Stomach (tissue), 9 donors: ENCODE results near the gene DCLK1. TPM values are rescaled to one million over a fixed set of nuclear protein-coding genes. Genes with fewer than 3 reads are reported as not detected.
A peak's percentile ranks its signal among the peaks of the same experiment; 100 is the strongest.

Source experiments
- DNase-seq, 2 donors: peaks; one replicate each; pipeline versions ENCODE4 v3.0.0 to v3.0.0-alpha.2; 2013 to 2019
- H3K27ac ChIP-seq, 5 donors: fragments of 200-600 bp in 4 of 5; sonication (generic) in 4 of 5; one replicate each; pipeline ENCODE4 v1.5.1; 2013 to 2019; ENCODE audit warnings: mild to moderate bottlenecking in 1 of 5, moderate library complexity in 1 of 5
- H3K27me3 ChIP-seq, 3 donors: fragments of 200-600 bp; sonication (generic); one replicate each; pipeline ENCODE4 v1.5.1; 2017 to 2019; ENCODE audit warnings: mixed run types in 1 of 3
- H3K36me3 ChIP-seq, 4 donors: fragments of 200-600 bp; sonication (generic); 1 replicate in 3 of 4; 2 replicates in 1 of 4; pipeline ENCODE4 v1.5.1; 2016 to 2019
- H3K4me1 ChIP-seq, 4 donors: fragments of 200-600 bp; sonication (generic); one replicate each; pipeline ENCODE4 v1.5.1; 2016 to 2019
- H3K4me3 ChIP-seq, 4 donors: fragments of 200-600 bp; sonication (generic) in 3 of 4; one replicate each; pipeline ENCODE4 v1.5.1; 2016 to 2019; ENCODE audit warnings: mild to moderate bottlenecking in 1 of 4
- H3K9me3 ChIP-seq, 4 donors: fragments of 200-600 bp; sonication (generic); one replicate each; pipeline ENCODE4 v1.5.1; 2016 to 2019
- EP300 ChIP-seq: sonication (generic); formaldehyde crosslinking; IDR thresholded peaks from one replicate; pipeline ENCODE4 v1.6.1; 2017; ENCODE audit warnings: antibody characterized with exemption
- POLR2A ChIP-seq, 4 donors: fragments of 450-650 bp; IDR thresholded peaks; one replicate each; pipeline ENCODE4 v1.6.1; 2016; ENCODE audit warnings: antibody characterized with exemption in 4 of 4, control low read depth in 2 of 4, mild to moderate bottlenecking in 1 of 4, moderate library complexity in 1 of 4
- POLR2AphosphoS5 ChIP-seq, 3 donors: sonication (generic); formaldehyde crosslinking; IDR thresholded peaks; one replicate each; pipeline ENCODE4 v1.6.1; 2016; ENCODE audit warnings: antibody characterized with exemption in 3 of 3
- WGBS, 5 donors: extraction: QIAGEN DNeasy Blood & Tissue Kit in 3 of 5; methylation state at CpG; one replicate each; pipeline versions ENCODE4 v1.1.5 to v1.1.7; 2013 to 2018; 5-methylcytosine and 5-hydroxymethylcytosine counted together
- intact Hi-C: fragments of 100-400 bp; cut with DNase I; formaldehyde crosslinking; loops from one replicate; pipeline ENCODE4 v1.15.1; 2023; ENCODE audit warnings: low total_unique reads
- polyA plus RNA-seq, 3 donors: library from polyadenylated mRNA; stranded (reverse); fragments of 200-250 nt; gene quantifications; one replicate each; pipeline ENCODE4 v1.2.3, GENCODE V29; 2013
- total RNA-seq, 5 donors: library from RNA; depleted of rRNA; stranded (reverse); fragments of >200 nt; gene quantifications; one replicate each; pipeline versions ENCODE4 v1.1.0 to v1.2.3, GENCODE V29; 2014 to 2016
- TF ChIP-seq, protein P1 (sequence below), 7 experiments: fragments of 450-650 bp in 4 of 7; fragments of 200-600 bp in 3 of 7; sonication (generic) in 3 of 7; IDR thresholded peaks; one replicate each; pipeline ENCODE4 v1.5.1; 2016 to 2019; ENCODE audit warnings: antibody characterized with exemption in 7 of 7, control low read depth in 2 of 7, mild to moderate bottlenecking in 1 of 7
- donor health status: healthy with polysubstance abuse.
- donor health status: Bipolar disorder and iron deficiency.
- donor health status: healthy.

Gene DCLK1
- total and polyA plus RNA-seq, 8 donors, result 0.68 to 36.7 (median 4.1) TPM

DNA sequence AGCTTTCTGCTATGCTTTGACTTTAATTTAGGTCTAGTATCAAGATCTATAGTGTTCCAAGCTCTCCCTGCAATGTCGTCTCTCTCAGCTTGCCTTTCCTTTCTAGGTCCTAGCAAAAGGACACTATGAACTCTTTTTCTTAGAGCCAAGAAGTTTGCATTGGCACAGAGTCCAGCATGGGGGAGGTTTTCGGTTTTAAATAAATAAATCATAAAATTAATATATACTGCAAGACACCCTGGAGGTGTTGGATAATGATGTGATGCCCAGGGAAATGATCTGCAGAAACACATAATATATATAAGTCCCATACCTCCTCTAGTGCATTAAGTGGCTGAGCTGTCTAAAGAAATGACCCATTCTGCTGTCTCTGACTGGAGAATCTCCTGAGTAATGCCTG, 338.3 kb downstream of the DCLK1 start:
- Histone ChIP-seq H3K4me3 (no peak overlapping the region), H3K27ac (no peak overlapping the region), H3K27me3 (no peaks in the 10 kb centered on the region), H3K4me1 (peaks cover 0 to 60% (median 19%) of the 10 kb centered on the region in 4 donors), H3K36me3 (no peaks in the 10 kb centered on the region), H3K9me3 (no peaks in the 10 kb centered on the region)
- WGBS, 5 donors, result 58 to 71% (median 61%) methylated on average over 2 of the region's 2 CpGs
- DNase-seq, result no peak
- intact Hi-C loops, result no loop called here
- TF ChIP-seq POLR2A (IDR thresholded peaks at IDR 0.05), result no peak
- TF ChIP-seq, protein P1, sequence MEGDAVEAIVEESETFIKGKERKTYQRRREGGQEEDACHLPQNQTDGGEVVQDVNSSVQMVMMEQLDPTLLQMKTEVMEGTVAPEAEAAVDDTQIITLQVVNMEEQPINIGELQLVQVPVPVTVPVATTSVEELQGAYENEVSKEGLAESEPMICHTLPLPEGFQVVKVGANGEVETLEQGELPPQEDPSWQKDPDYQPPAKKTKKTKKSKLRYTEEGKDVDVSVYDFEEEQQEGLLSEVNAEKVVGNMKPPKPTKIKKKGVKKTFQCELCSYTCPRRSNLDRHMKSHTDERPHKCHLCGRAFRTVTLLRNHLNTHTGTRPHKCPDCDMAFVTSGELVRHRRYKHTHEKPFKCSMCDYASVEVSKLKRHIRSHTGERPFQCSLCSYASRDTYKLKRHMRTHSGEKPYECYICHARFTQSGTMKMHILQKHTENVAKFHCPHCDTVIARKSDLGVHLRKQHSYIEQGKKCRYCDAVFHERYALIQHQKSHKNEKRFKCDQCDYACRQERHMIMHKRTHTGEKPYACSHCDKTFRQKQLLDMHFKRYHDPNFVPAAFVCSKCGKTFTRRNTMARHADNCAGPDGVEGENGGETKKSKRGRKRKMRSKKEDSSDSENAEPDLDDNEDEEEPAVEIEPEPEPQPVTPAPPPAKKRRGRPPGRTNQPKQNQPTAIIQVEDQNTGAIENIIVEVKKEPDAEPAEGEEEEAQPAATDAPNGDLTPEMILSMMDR (IDR thresholded peaks at IDR 0.05), result no peak

GRCh38 chr13:35792021-35792420, 339.2 kb downstream of the DCLK1 start:
- Histone ChIP-seq H3K27me3 (no peaks in the 10 kb centered on the region), H3K4me3 (no peak overlapping the region), H3K4me1 (peaks cover 0 to 57% (median 19%) of the 10 kb centered on the region in 4 donors), H3K36me3 (no peaks in the 10 kb centered on the region), H3K27ac (peak overlapping the region in 2 of 5 donors; percentile 2 to 7), H3K9me3 (no peaks in the 10 kb centered on the region)
- intact Hi-C loops, result no loop called here
- TF ChIP-seq POLR2A (IDR thresholded peaks at IDR 0.05), result no peak
- no peak for TF ChIP-seq EP300
- TF ChIP-seq, protein P1 (IDR thresholded peaks at IDR 0.05), result no peak
- TF ChIP-seq POLR2AphosphoS5 (IDR thresholded peaks at IDR 0.05), result no peak
- WGBS, 5 donors, result 84 to 90% (median 86%) methylated on average over 8 of the region's 8 CpGs
- DNase-seq, result no peak

DNA sequence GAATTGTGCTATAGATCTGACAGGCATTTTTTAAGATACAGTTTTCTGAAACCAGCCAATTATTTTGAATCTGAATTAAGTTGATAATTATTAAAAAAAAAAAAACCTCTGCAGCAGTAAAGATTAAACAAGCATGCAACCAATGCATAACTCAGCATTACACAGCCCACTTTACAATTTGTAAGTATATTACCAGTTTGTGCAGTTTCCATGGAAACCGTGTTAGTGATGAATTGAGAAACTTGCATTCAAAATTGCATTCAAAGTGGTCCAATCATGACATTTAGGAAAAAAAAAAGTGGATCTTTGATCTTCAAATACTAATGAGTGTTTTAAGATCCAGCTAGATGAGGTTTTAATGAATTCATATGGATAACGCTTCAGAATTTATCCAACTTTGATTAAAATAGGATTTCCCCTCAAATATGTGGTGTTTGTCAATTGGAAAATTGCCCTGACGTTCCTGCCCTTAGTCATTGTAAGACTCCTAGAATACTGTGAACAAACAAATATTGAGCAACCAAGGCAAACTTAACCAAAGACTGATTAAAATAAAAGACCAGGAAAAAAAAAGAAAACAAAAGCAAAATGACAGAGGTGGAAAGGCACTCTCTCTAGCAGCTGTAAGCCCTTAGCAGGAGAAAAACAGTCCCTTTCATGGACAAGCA, 339.9 kb downstream of the DCLK1 start:
- Histone ChIP-seq H3K27me3 (no peaks in the 10 kb centered on the region), H3K9me3 (no peaks in the 10 kb centered on the region), H3K4me1 (peaks cover 0 to 54% (median 19%) of the 10 kb centered on the region in 4 donors), H3K36me3 (no peaks in the 10 kb centered on the region), H3K4me3 (no peak overlapping the region), H3K27ac (peak overlapping the region in 2 of 5 donors; percentile 2 to 7)
- TF ChIP-seq POLR2A (IDR thresholded peaks at IDR 0.05) (no peak), EP300 (no peak), POLR2AphosphoS5 (IDR thresholded peaks at IDR 0.05) (no peak)
- TF ChIP-seq, protein P1 (IDR thresholded peaks at IDR 0.05), result no peak
- 31 to 54% (median 38%) methylated on average over 3 of the region's 3 CpGs for WGBS, 5 donors
- intact Hi-C loops, result no loop called here
- no peak for DNase-seq

DNA sequence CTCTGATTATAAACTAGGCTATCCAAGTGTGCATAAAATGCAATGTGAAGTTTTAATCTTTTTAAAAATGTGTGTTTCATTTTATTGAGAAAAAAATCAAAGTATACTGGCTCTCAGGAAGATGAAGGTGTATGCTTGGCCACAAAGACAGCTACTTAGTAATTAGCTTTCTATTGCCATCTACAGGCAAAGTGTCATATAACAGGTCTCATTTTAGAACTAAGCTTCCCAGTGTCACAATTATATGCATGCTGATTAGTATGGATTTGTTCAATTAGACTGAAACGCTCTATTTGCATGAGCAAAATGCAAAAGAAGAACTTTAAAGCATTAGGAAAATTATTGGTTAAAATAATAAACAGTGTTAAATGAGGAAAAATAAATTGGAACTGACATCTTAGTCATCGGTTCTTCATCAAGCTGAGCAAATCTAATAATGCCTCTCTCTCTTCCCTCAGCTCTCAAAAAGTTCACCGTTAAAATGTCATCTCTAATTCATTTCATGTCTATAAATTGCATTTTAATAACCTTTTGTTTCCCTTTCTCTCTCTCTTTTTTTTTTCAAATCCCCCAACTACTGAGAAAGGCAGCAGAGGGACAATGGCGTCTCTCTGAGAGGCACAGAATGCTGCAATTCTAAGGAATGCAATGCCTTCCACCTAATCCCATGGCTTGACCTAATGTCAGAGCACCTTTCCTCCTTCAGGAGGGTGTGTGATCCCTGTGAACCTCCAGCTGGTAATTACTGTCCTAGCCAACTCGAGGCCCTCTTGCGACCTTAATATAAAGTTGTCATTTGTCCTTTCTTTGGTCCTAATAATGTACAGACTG, 341.6 kb downstream of the DCLK1 start:
- TF ChIP-seq, protein P1 (IDR thresholded peaks at IDR 0.05), result peak in 3 of 7 experiments; percentile 20 to 33 (median 22)
- no peak for TF ChIP-seq POLR2AphosphoS5 (IDR thresholded peaks at IDR 0.05)
- TF ChIP-seq POLR2A (IDR thresholded peaks at IDR 0.05), result no peak
- TF ChIP-seq EP300, result no peak
- Histone ChIP-seq H3K4me3 (no peak overlapping the region), H3K36me3 (no peaks in the 10 kb centered on the region), H3K4me1 (peaks cover 0 to 53% (median 19%) of the 10 kb centered on the region in 4 donors), H3K27me3 (peaks cover 0 to 2% (median 0%) of the 10 kb centered on the region in 3 donors), H3K9me3 (no peaks in the 10 kb centered on the region), H3K27ac (peak overlapping the region in 1 of 5 donors; percentile 1)
- intact Hi-C loops, result no loop called here
- 68 to 74% (median 72%) methylated on average over 6 of the region's 6 CpGs for WGBS, 5 donors
- peak in 1 of 2 donors; percentile 62 for DNase-seq
